ENCODE measurements around the gene GALR2. TPM values are rescaled to one million over a fixed set of nuclear protein-coding genes. Genes with fewer than 3 reads are reported as not detected.

GALR2 gene
- total and polyA plus RNA-seq, 9 of the 15 experiments (the other 6 are each of a cell fraction or from before 2014, with no cell fraction given), result 0.34 TPM; not detected in 8

DNA sequence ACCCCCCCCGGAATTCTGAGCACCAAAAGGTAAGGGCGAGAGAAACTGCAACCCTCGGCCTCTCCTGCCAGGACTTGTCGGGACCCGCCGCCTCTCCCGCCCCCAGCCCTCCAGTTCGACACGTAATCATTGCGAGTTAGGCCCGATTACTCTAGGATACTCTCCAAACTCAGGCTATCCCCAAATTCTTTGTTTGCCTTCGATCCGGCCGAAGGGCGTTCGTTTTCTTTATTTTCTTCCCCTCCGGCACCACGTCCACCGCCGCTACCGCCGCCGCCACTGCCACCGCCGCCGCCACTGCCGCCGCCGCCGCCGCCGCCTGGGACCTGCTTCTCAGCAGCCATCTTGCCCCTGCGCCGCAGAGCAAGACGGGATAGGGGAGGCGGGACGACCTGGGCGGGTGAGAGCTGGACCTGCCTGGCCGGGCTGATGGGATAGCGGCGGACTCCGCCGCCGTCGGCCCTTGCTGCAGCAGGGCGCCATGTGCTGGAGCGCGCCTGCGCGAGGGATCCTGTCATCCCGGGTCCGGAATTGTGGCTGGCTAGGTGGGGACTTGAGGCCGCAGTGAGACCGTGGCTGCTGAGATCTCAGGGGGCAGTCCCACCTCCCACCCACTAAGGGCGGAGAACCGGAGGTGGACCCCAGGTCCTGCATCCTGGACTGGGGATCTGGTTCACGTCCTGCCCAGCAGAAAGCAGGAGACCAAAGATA is 2.3 kb upstream of the GALR2 start, which contains the start of gene SRP68 (continued):
- TF ChIP-seq, protein P1, sequence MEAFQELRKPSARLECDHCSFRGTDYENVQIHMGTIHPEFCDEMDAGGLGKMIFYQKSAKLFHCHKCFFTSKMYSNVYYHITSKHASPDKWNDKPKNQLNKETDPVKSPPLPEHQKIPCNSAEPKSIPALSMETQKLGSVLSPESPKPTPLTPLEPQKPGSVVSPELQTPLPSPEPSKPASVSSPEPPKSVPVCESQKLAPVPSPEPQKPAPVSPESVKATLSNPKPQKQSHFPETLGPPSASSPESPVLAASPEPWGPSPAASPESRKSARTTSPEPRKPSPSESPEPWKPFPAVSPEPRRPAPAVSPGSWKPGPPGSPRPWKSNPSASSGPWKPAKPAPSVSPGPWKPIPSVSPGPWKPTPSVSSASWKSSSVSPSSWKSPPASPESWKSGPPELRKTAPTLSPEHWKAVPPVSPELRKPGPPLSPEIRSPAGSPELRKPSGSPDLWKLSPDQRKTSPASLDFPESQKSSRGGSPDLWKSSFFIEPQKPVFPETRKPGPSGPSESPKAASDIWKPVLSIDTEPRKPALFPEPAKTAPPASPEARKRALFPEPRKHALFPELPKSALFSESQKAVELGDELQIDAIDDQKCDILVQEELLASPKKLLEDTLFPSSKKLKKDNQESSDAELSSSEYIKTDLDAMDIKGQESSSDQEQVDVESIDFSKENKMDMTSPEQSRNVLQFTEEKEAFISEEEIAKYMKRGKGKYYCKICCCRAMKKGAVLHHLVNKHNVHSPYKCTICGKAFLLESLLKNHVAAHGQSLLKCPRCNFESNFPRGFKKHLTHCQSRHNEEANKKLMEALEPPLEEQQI (IDR thresholded peaks at IDR 0.05), result no peak
- TF ChIP-seq MTA1 (IDR thresholded peaks at IDR 0.05; ENCODE audit: borderline replicate concordance), result no peak
- no peak for TF ChIP-seq KDM2B (CRISPR knock-in tag; IDR thresholded peaks at IDR 0.05)
- peak; percentile 96 for TF ChIP-seq POLR2A (conservative IDR thresholded peaks at IDR 0.05)
- TF ChIP-seq, protein P2, sequence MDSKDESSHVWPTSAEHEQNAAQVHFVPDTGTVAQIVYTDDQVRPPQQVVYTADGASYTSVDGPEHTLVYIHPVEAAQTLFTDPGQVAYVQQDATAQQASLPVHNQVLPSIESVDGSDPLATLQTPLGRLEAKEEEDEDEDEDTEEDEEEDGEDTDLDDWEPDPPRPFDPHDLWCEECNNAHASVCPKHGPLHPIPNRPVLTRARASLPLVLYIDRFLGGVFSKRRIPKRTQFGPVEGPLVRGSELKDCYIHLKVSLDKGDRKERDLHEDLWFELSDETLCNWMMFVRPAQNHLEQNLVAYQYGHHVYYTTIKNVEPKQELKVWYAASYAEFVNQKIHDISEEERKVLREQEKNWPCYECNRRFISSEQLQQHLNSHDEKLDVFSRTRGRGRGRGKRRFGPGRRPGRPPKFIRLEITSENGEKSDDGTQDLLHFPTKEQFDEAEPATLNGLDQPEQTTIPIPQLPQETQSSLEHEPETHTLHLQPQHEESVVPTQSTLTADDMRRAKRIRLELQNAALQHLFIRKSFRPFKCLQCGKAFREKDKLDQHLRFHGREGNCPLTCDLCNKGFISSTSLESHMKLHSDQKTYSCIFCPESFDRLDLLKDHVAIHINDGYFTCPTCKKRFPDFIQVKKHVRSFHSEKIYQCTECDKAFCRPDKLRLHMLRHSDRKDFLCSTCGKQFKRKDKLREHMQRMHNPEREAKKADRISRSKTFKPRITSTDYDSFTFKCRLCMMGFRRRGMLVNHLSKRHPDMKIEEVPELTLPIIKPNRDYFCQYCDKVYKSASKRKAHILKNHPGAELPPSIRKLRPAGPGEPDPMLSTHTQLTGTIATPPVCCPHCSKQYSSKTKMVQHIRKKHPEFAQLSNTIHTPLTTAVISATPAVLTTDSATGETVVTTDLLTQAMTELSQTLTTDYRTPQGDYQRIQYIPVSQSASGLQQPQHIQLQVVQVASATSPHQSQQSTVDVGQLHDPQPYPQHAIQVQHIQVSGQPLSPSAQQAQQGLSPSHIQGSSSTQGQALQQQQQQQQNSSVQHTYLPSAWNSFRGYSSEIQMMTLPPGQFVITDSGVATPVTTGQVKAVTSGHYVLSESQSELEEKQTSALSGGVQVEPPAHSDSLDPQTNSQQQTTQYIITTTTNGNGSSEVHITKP (IDR thresholded peaks at IDR 0.05; ENCODE audit: partially characterized antibody), result no peak
- no peak for TF ChIP-seq ZNF77 (CRISPR knock-in tag; IDR thresholded peaks at IDR 0.05)
- no peak for TF ChIP-seq RBM15 (IDR thresholded peaks at IDR 0.05; ENCODE audit: insufficient read depth, low read length)
- TF ChIP-seq CREM (IDR thresholded peaks at IDR 0.05; ENCODE audit: low read depth), result peak; percentile 62
- TF ChIP-seq CHD1 (IDR thresholded peaks at IDR 0.05; ENCODE audit: low read length), result no peak
- TF ChIP-seq SIN3A (IDR thresholded peaks at IDR 0.05; ENCODE audit: borderline replicate concordance in 2 of 2, control insufficient read depth in 1 of 2, low read depth in 2 of 2, low read length in 2 of 2), result no peak; a peak in 1 of 4 replicates
- TF ChIP-seq STAG1 (CRISPR knock-in tag; IDR thresholded peaks at IDR 0.05; ENCODE audit: borderline replicate concordance), result 0 out of 2 replicates have a peak, but pooled peaks have one; percentile 34
- TF ChIP-seq, protein P3, sequence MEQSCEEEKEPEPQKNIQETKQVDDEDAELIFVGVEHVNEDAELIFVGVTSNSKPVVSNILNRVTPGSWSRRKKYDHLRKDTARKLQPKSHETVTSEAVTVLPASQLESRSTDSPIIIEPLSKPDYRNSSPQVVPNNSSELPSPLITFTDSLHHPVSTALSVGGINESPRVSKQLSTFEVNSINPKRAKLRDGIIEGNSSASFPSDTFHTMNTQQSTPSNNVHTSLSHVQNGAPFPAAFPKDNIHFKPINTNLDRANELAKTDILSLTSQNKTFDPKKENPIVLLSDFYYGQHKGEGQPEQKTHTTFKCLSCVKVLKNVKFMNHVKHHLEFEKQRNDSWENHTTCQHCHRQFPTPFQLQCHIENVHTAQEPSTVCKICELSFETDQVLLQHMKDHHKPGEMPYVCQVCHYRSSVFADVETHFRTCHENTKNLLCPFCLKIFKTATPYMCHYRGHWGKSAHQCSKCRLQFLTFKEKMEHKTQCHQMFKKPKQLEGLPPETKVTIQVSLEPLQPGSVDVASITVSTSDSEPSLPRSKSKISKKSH (CRISPR knock-in tag; IDR thresholded peaks at IDR 0.05), result no peak
- peak; percentile 96; the same call in 1 of the 2 replicates for TF ChIP-seq KAT7 (CRISPR knock-in tag; IDR thresholded peaks at IDR 0.05; ENCODE audit: borderline replicate concordance)
- TF ChIP-seq FOXK1 (CRISPR knock-in tag; IDR thresholded peaks at IDR 0.05; ENCODE audit: borderline replicate concordance), result no peak
- no peak for TF ChIP-seq BRCA1 (IDR thresholded peaks at IDR 0.05)
- TF ChIP-seq BRCA1 (CRISPR knock-in tag; IDR thresholded peaks at IDR 0.05), result no peak
- peak; percentile 78 for TF ChIP-seq POLR2AphosphoS5 (IDR thresholded peaks at IDR 0.05; ENCODE audit: control insufficient read depth, insufficient read depth, low read depth, low read length)
- peak in 1 of 2 experiments; percentile 45; a peak in 3 of 4 replicates for TF ChIP-seq RCOR1 (IDR thresholded peaks at IDR 0.05; ENCODE audit: borderline replicate concordance in 1 of 2, low read depth in 2 of 2, low read length in 2 of 2)
- TF ChIP-seq, protein P4, sequence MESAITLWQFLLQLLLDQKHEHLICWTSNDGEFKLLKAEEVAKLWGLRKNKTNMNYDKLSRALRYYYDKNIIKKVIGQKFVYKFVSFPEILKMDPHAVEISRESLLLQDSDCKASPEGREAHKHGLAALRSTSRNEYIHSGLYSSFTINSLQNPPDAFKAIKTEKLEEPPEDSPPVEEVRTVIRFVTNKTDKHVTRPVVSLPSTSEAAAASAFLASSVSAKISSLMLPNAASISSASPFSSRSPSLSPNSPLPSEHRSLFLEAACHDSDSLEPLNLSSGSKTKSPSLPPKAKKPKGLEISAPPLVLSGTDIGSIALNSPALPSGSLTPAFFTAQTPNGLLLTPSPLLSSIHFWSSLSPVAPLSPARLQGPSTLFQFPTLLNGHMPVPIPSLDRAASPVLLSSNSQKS (CRISPR knock-in tag; IDR thresholded peaks at IDR 0.05), result no peak
- no peak for TF ChIP-seq ZNF316 (IDR thresholded peaks at IDR 0.05)

Measured in K562 (cell line).